Ammon's horn (tissue), 1 donor: ENCODE results near the gene YWHAH.

Source experiments
- DNase-seq: peaks from one replicate; pipeline ENCODE4 v3.0.0-alpha.2; 2016; ENCODE audit warnings: low spot score

Gene YWHAH

GRCh38 chr22:31950226-31950625 is 5.9 kb downstream of the YWHAH start:
- no peak for DNase-seq

- DNase-seq: no peak
Measured at GRCh38 chr22:31951194-31952093, 7.1 kb downstream of the YWHAH start.

- DNase-seq: no peak
Measured at GRCh38 chr22:31952094-31952401, 7.7 kb downstream of the YWHAH start.

GRCh38 chr22:31952472-31952871 is 8.1 kb downstream of the YWHAH start:
- DNase-seq: no peak

GRCh38 chr22:31953261-31953660 is 8.9 kb downstream of the YWHAH start:
- no peak for DNase-seq

- no peak for DNase-seq
Measured at GRCh38 chr22:31954535-31955523, 10.5 kb downstream of the YWHAH start.

GRCh38 chr22:31956360-31956759 is 12.0 kb downstream of the YWHAH start:
- DNase-seq: no peak

- no peak for DNase-seq
Measured at GRCh38 chr22:31957970-31958594, 13.7 kb downstream of the YWHAH start.

GRCh38 chr22:31958625-31959239 is 14.4 kb downstream of the YWHAH start:
- no peak for DNase-seq

- DNase-seq: no peak
Measured at GRCh38 chr22:31960767-31961166, 16.4 kb downstream of the YWHAH start.

- DNase-seq: no peak
Measured at GRCh38 chr22:31962387-31963125, 18.2 kb downstream of the YWHAH start.

- DNase-seq: peak; percentile 62
Measured at GRCh38 chr22:31968022-31968421, 23.7 kb downstream of the YWHAH start.

GRCh38 chr22:31969789-31970489 is 25.6 kb downstream of the YWHAH start:
- peak; percentile 89 for DNase-seq

GRCh38 chr22:31970490-31971444 is 26.4 kb downstream of the YWHAH start:
- DNase-seq: peak; percentile 88

- DNase-seq: no peak
Measured at GRCh38 chr22:31972180-31972579, 27.8 kb downstream of the YWHAH start.

GRCh38 chr22:31973739-31974138 is 29.4 kb downstream of the YWHAH start:
- no peak for DNase-seq

- peak; percentile 76 for DNase-seq
Measured at GRCh38 chr22:31977141-31977841, 33.0 kb downstream of the YWHAH start.

GRCh38 chr22:31977939-31978338 is 33.6 kb downstream of the YWHAH start:
- no peak for DNase-seq

GRCh38 chr22:31980628-31981027 is 36.3 kb downstream of the YWHAH start:
- DNase-seq: no peak
